Gastroesophageal sphincter (tissue), 3 donors: ENCODE results near the gene MRPL40.

ENCODE experiments used
- CTCF ChIP-seq, 4 experiments: fragments of 200-600 bp in 2 of 4; fragments of 450-650 bp in 2 of 4; sonication (generic) in 1 of 4; IDR thresholded peaks; one replicate each; pipeline ENCODE4 v1.5.1; 2017 to 2019; ENCODE audit warnings: antibody characterized with exemption in 4 of 4, mild to moderate bottlenecking in 2 of 4, moderate library complexity in 2 of 4
- POLR2A ChIP-seq, 2 donors: fragments of 450-650 bp; IDR thresholded peaks; one replicate each; pipeline ENCODE4 v1.6.1; 2017; ENCODE audit warnings: antibody characterized with exemption in 2 of 2, mild to moderate bottlenecking in 2 of 2, moderate library complexity in 1 of 2
- POLR2AphosphoS5 ChIP-seq: sonication (generic); formaldehyde crosslinking; IDR thresholded peaks from one replicate; pipeline ENCODE4 v1.6.1; 2017; ENCODE audit warnings: antibody characterized with exemption

- no peak for TF ChIP-seq CTCF (IDR thresholded peaks at IDR 0.05)
- TF ChIP-seq POLR2AphosphoS5: no peak
- TF ChIP-seq POLR2A (IDR thresholded peaks at IDR 0.05): no peak
Measured at GRCh38 chr22:19483481-19484244, 51.3 kb downstream of the MRPL40 start.
